ENCODE data around the gene FUOM.

The FUOM gene

GRCh38 chr10:133349577-133350011, 8.2 kb downstream of the FUOM start:
- DNase-seq, result no peak

GRCh38 chr10:133349160-133349568, 8.7 kb downstream of the FUOM start:
- no peak for DNase-seq

- DNase-seq, result no peak
Observed at GRCh38 chr10:133347710-133348517, 9.9 kb downstream of the FUOM start.

GRCh38 chr10:133346413-133346812, 11.4 kb downstream of the FUOM start:
- DNase-seq, result no peak

- DNase-seq, result no peak
Observed at GRCh38 chr10:133344236-133344635, 13.6 kb downstream of the FUOM start.

- no peak for DNase-seq
Observed at GRCh38 chr10:133343558-133343957, 14.3 kb downstream of the FUOM start.

- no peak for DNase-seq
Observed at GRCh38 chr10:133342942-133343341, 14.9 kb downstream of the FUOM start.

- no peak for DNase-seq
Observed at GRCh38 chr10:133341983-133342382, 15.8 kb downstream of the FUOM start.

- DNase-seq, result no peak
Observed at GRCh38 chr10:133339708-133340380, 18.0 kb downstream of the FUOM start.

GRCh38 chr10:133338080-133339071, 19.4 kb downstream of the FUOM start:
- DNase-seq, result no peak

- DNase-seq, result no peak
Observed at GRCh38 chr10:133337370-133337725, 20.5 kb downstream of the FUOM start.

- no peak for DNase-seq
Observed at GRCh38 chr10:133336577-133337369, 21.0 kb downstream of the FUOM start, which contains the start of gene CALY. TSS of gene CALY (minus strand) at chr10:133336896. CDS start at chr10:133328989, 7,907 bp downstream.

- DNase-seq, result no peak
Observed at GRCh38 chr10:133336118-133336576, 21.7 kb downstream of the FUOM start.

- DNase-seq, result no peak
Observed at GRCh38 chr10:133335246-133336117, 22.3 kb downstream of the FUOM start.

- DNase-seq, result no peak
Observed at GRCh38 chr10:133334503-133335245, 23.1 kb downstream of the FUOM start.

GRCh38 chr10:133332936-133333699, 24.7 kb downstream of the FUOM start:
- DNase-seq, result no peak

- DNase-seq, result peak; percentile 79
Observed at GRCh38 chr10:133329491-133330202, 28.2 kb downstream of the FUOM start.

Measured in DMS153 (cell line).